HG02678 (cell line): ENCODE data around the gene OXTR.
A peak's percentile ranks its signal among the peaks of the same experiment; 100 is the strongest.

ENCODE experiments used
- ATAC-seq: cut with Tn5 transposase; IDR thresholded peaks from one replicate; pipeline ENCODE4 v1.9.1; 2021; ENCODE audit warnings: mild to moderate bottlenecking, moderate library complexity; ENCODE audit not compliant: unreplicated experiment

The OXTR gene

GRCh38 chr3:8713901-8714759, 55.3 kb downstream of the OXTR start:
- peak; percentile 59 for ATAC-seq

- no peak for ATAC-seq
These were observed 56.5 kb downstream of the OXTR start for GRCh38 chr3:8712908-8713255.

- ATAC-seq: no peak
These were observed 57.1 kb downstream of the OXTR start for GRCh38 chr3:8712045-8712907.

- no peak for ATAC-seq
These were observed 59.5 kb downstream of the OXTR start for GRCh38 chr3:8709801-8710507.

- no peak for ATAC-seq
These were observed 60.1 kb downstream of the OXTR start for GRCh38 chr3:8709287-8709686.

GRCh38 chr3:8705575-8705974, 63.8 kb downstream of the OXTR start:
- no peak for ATAC-seq

- no peak for ATAC-seq
These were observed 66.9 kb downstream of the OXTR start for GRCh38 chr3:8702560-8702959.
